Thyroid gland (tissue), 4 donors: ENCODE data around the gene OSTF1.

Source experiments
- CTCF ChIP-seq, 6 experiments: fragments of 200-600 bp in 3 of 6; fragments of 450-650 bp in 3 of 6; sonication (generic) in 3 of 6; IDR thresholded peaks; one replicate each; pipeline ENCODE4 v1.5.1; 2016 to 2019; ENCODE audit warnings: antibody characterized with exemption in 6 of 6, mild to moderate bottlenecking in 2 of 6, inconsistent platforms in 1 of 6, moderate library complexity in 1 of 6
- POLR2A ChIP-seq, 2 donors: fragments of 450-650 bp; IDR thresholded peaks; one replicate each; pipeline ENCODE4 v1.6.1; 2017; ENCODE audit warnings: antibody characterized with exemption in 2 of 2, mild to moderate bottlenecking in 2 of 2, moderate library complexity in 1 of 2

GRCh38 chr9:75065510-75065909, 22.8 kb upstream of the OSTF1 start:
- TF ChIP-seq CTCF (IDR thresholded peaks at IDR 0.05) = no peak
- no peak for TF ChIP-seq POLR2A (IDR thresholded peaks at IDR 0.05)
